Adipocyte (in vitro differentiated cells): ENCODE results near the gene ELF4.

Source experiments
- DNase-seq: peaks from one replicate; pipeline ENCODE4 v3.0.0-alpha.2; 2015; ENCODE audit warnings: low read depth
- H3K27me3 ChIP-seq: replicated peaks from 2 replicates; pipeline ENCODE4 v1.7.0; 2013; ENCODE audit warnings: mild to moderate bottlenecking, low read length, moderate library complexity; ENCODE audit not compliant: control insufficient read depth, insufficient read depth
- H3K36me3 ChIP-seq: 2 replicates; pipeline ENCODE4 v1.7.0; 2013; ENCODE audit warnings: low read length, mild to moderate bottlenecking, moderate library complexity; ENCODE audit not compliant: control insufficient read depth, insufficient read depth, severe bottlenecking
- H3K4me1 ChIP-seq: 2 replicates; pipeline ENCODE4 v1.7.0; 2013; ENCODE audit warnings: mild to moderate bottlenecking, low read length, moderate library complexity; ENCODE audit not compliant: control insufficient read depth, insufficient read depth
- H3K4me3 ChIP-seq: 2 replicates; pipeline ENCODE4 v1.7.0; 2013; ENCODE audit warnings: mild to moderate bottlenecking, low read length, moderate library complexity
- H3K9ac ChIP-seq: 2 replicates; pipeline ENCODE4 v1.7.0; 2013; ENCODE audit warnings: mild to moderate bottlenecking, low read length, moderate library complexity
- H3K9me3 ChIP-seq: 2 replicates; pipeline ENCODE4 v1.7.0; 2013; ENCODE audit warnings: mild to moderate bottlenecking, low read length, moderate library complexity; ENCODE audit not compliant: control insufficient read depth

ELF4 gene

GRCh38 chrX:130094696-130095095 is 15.6 kb downstream of the ELF4 start:
- H3K27me3 ChIP-seq = no peaks in the 10 kb centered on the region
- H3K4me3 ChIP-seq = no peak overlapping the region
- H3K9me3 ChIP-seq = no peaks in the 10 kb centered on the region
- peaks cover 13% of the 10 kb centered on the region for H3K4me1 ChIP-seq
- no peaks in the 10 kb centered on the region for H3K36me3 ChIP-seq
- no peak for DNase-seq
- no peak overlapping the region for H3K9ac ChIP-seq

GRCh38 chrX:130093271-130093670 is 17.0 kb downstream of the ELF4 start:
- Histone ChIP-seq H3K4me3 (no peak overlapping the region), H3K36me3 (no peaks in the 10 kb centered on the region), H3K9ac (no peak overlapping the region), H3K27me3 (no peaks in the 10 kb centered on the region), H3K9me3 (no peaks in the 10 kb centered on the region), H3K4me1 (peaks cover 4% of the 10 kb centered on the region)
- no peak for DNase-seq

- H3K27me3 ChIP-seq = no peaks in the 10 kb centered on the region
- no peak overlapping the region for H3K4me3 ChIP-seq
- DNase-seq = no peak
These were observed 18.2 kb downstream of the ELF4 start for GRCh38 chrX:130091980-130092522.

GRCh38 chrX:130090364-130090763 is 19.9 kb downstream of the ELF4 start:
- H3K36me3 ChIP-seq = no peaks in the 10 kb centered on the region

More at GRCh38 chrX:130091980-130092522, 18.2 kb downstream of the ELF4 start:
- Histone ChIP-seq H3K4me1 (peaks cover 3% of the 10 kb centered on the region), H3K9ac (no peak overlapping the region), H3K36me3 (no peaks in the 10 kb centered on the region), H3K9me3 (no peaks in the 10 kb centered on the region)

GRCh38 chrX:130086447-130087206 is 23.7 kb downstream of the ELF4 start:
- Histone ChIP-seq H3K36me3 (no peaks in the 10 kb centered on the region), H3K9ac (no peak overlapping the region), H3K27me3 (no peaks in the 10 kb centered on the region), H3K4me3 (no peak overlapping the region), H3K4me1 (peaks cover 15% of the 10 kb centered on the region), H3K9me3 (no peaks in the 10 kb centered on the region)
- DNase-seq = no peak

More at GRCh38 chrX:130090364-130090763, 19.9 kb downstream of the ELF4 start:
- Histone ChIP-seq H3K4me3 (no peak overlapping the region), H3K9ac (no peak overlapping the region), H3K27me3 (no peaks in the 10 kb centered on the region), H3K9me3 (no peaks in the 10 kb centered on the region), H3K4me1 (peaks cover 6% of the 10 kb centered on the region)
- no peak for DNase-seq

- Histone ChIP-seq H3K27me3 (no peaks in the 10 kb centered on the region), H3K9ac (no peak overlapping the region), H3K4me1 (peaks cover 20% of the 10 kb centered on the region), H3K36me3 (no peaks in the 10 kb centered on the region), H3K9me3 (no peaks in the 10 kb centered on the region), H3K4me3 (no peak overlapping the region)
- no peak for DNase-seq
These were observed 24.5 kb downstream of the ELF4 start for GRCh38 chrX:130085551-130086446.

GRCh38 chrX:130084631-130085237 is 25.6 kb downstream of the ELF4 start:
- Histone ChIP-seq H3K9ac (no peak overlapping the region), H3K4me1 (peaks cover 20% of the 10 kb centered on the region), H3K9me3 (no peaks in the 10 kb centered on the region), H3K4me3 (no peak overlapping the region), H3K36me3 (no peaks in the 10 kb centered on the region), H3K27me3 (no peaks in the 10 kb centered on the region)
- DNase-seq = no peak

- Histone ChIP-seq H3K27me3 (no peaks in the 10 kb centered on the region), H3K4me1 (peaks cover 18% of the 10 kb centered on the region), H3K4me3 (no peak overlapping the region), H3K36me3 (no peaks in the 10 kb centered on the region), H3K9ac (no peak overlapping the region), H3K9me3 (no peaks in the 10 kb centered on the region)
- no peak for DNase-seq
These were observed 26.5 kb downstream of the ELF4 start for GRCh38 chrX:130083656-130084382.

- Histone ChIP-seq H3K4me1 (peaks cover 18% of the 10 kb centered on the region), H3K36me3 (no peaks in the 10 kb centered on the region), H3K9me3 (no peaks in the 10 kb centered on the region), H3K4me3 (no peak overlapping the region), H3K27me3 (no peaks in the 10 kb centered on the region), H3K9ac (no peak overlapping the region)
- DNase-seq = no peak
These were observed 27.2 kb downstream of the ELF4 start for GRCh38 chrX:130083107-130083490.

GRCh38 chrX:130082244-130083106 is 27.8 kb downstream of the ELF4 start:
- peak overlapping the region; percentile 49 for H3K9ac ChIP-seq
- H3K36me3 ChIP-seq = no peaks in the 10 kb centered on the region
- no peaks in the 10 kb centered on the region for H3K9me3 ChIP-seq
- H3K27me3 ChIP-seq = no peaks in the 10 kb centered on the region
- peak overlapping the region; percentile 31 for H3K4me3 ChIP-seq
- H3K4me1 ChIP-seq = peaks cover 18% of the 10 kb centered on the region
- no peak for DNase-seq
